ENCODE results near the gene SPAAR.
"Not testable (repeated sequence)": the region's sequence is repeated elsewhere in the genome, so short reads cannot be mapped to it uniquely, and the experiment has no call there.

The SPAAR gene

DNA sequence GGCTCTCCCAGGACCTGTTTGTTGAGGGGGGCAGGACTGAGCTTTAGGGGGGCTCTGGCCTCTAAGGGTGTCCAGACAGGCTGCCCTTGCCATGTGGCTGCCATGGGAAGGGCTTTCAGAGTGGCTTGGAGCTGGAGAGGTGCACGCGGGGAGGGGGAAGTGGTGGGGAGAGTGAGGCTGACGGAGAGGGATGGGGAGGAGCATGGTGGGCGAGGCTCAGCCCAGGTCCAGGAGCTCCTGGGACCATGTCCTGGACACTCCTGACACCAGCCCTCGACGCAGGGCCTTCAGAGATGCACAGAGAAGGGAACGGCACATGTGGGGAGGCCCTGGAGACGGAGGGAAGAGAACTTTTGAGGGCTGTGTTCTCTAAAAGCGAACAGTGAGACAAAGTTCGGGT, 2.4 kb downstream of the SPAAR start:
- no peak for DNase-seq
- H3K27me3 ChIP-seq, result no peaks in the 10 kb centered on the region
- no peak overlapping the region for H3K4me3 ChIP-seq (ENCODE audit: low read depth, low read length)
- TF ChIP-seq, protein P1, sequence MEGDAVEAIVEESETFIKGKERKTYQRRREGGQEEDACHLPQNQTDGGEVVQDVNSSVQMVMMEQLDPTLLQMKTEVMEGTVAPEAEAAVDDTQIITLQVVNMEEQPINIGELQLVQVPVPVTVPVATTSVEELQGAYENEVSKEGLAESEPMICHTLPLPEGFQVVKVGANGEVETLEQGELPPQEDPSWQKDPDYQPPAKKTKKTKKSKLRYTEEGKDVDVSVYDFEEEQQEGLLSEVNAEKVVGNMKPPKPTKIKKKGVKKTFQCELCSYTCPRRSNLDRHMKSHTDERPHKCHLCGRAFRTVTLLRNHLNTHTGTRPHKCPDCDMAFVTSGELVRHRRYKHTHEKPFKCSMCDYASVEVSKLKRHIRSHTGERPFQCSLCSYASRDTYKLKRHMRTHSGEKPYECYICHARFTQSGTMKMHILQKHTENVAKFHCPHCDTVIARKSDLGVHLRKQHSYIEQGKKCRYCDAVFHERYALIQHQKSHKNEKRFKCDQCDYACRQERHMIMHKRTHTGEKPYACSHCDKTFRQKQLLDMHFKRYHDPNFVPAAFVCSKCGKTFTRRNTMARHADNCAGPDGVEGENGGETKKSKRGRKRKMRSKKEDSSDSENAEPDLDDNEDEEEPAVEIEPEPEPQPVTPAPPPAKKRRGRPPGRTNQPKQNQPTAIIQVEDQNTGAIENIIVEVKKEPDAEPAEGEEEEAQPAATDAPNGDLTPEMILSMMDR (IDR thresholded peaks at IDR 0.05; ENCODE audit: low read depth, low read length), result no peak
- H3K36me3 ChIP-seq, result no peaks in the 10 kb centered on the region
- H3K4me1 ChIP-seq, result peaks cover 25% of the 10 kb centered on the region
- no peaks in the 10 kb centered on the region for H3K9me3 ChIP-seq

DNA sequence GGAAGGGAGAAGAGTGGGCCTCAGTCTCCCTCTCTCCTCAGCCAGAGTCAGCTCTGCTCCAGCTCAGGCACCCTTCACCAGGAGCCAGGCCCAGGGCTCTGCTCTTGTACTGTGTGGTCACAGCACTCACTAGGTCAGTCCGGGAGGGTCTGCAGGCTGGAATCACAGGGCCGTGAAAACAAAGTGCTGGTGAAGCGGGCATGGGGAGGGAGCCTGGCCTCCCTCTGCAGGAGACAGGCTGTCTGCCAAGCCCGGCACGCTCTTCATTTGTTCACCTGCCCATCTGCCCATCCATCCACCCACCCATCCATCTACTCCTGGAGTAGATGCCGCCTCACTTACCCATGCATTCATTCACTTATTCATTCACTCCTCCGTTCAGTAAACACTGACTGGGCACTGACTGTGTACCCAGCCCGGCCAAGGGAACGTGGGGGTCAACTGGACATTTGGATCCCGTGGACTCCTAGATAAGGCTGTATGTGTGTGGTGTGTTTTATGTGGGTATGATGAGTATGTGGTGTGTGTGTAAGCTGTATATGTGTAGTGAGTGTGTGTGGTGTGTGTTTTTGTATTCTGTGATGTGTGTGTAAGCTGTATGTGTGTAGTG, 3.6 kb downstream of the SPAAR start:
- Histone ChIP-seq H3K4me3 (ENCODE audit: low read depth, low read length) (no peak overlapping the region), H3K9me3 (no peaks in the 10 kb centered on the region), H3K4me1 (peaks cover 15% of the 10 kb centered on the region), H3K27me3 (no peaks in the 10 kb centered on the region), H3K36me3 (no peaks in the 10 kb centered on the region)
- DNase-seq, result peak; percentile 16
- TF ChIP-seq, protein P1 (IDR thresholded peaks at IDR 0.05; ENCODE audit: low read depth, low read length), result no peak

DNA sequence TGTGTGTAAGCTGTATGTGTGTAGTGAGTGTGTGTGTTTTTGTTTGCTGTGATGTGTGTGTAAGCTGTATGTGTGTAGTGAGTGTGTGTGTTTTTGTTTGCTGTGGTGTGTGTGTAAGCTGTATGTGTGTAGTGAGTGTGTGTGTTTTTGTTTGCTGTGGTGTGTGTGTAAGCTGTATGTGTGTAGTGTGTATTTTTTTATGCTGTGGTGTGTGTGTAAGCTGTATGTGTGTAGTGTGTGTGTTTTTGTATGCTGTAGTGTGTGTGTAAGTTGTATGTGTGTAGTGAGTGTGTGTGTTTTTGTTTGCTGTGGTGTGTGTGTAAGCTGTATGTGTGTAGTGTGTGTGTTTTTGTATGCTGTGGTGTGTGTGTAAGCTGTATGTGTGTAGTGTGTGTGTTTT, 4.1 kb downstream of the SPAAR start:
- not testable (repeated sequence) for H3K4me1 ChIP-seq; H3K36me3 ChIP-seq; H3K4me3 ChIP-seq (ENCODE audit: low read depth, low read length); H3K27me3 ChIP-seq; H3K9me3 ChIP-seq; DNase-seq

DNA sequence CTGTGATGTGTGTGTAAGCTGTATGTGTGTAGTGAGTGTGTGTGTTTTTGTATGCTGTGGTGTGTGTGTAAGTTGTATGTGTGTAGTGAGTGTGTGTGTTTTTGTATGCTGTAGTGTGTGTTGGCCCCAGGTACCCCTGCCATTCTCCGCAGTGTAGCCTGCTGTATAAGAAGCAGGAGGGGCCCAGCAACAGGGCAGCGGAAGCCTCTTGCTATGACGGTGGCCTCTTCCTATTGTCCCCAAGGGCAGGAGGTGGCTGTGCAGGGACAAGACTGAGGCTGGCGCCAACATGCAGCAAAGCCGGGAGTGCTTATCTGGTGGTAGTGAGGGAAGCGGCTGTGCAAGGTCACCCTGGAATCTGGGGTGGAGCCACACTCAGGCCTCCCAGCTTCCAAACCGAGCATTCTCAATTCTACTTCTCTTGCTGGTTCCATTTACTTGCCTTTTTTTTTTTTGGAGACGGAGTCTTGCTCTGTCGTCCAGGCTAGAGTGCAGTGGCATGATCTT, 5.1 kb downstream of the SPAAR start:
- H3K4me1 ChIP-seq, result 0 out of 2 replicates have a peak, but pooled peaks cover 2% of the 10 kb centered on the region
- peak; percentile 76 for DNase-seq

DNA sequence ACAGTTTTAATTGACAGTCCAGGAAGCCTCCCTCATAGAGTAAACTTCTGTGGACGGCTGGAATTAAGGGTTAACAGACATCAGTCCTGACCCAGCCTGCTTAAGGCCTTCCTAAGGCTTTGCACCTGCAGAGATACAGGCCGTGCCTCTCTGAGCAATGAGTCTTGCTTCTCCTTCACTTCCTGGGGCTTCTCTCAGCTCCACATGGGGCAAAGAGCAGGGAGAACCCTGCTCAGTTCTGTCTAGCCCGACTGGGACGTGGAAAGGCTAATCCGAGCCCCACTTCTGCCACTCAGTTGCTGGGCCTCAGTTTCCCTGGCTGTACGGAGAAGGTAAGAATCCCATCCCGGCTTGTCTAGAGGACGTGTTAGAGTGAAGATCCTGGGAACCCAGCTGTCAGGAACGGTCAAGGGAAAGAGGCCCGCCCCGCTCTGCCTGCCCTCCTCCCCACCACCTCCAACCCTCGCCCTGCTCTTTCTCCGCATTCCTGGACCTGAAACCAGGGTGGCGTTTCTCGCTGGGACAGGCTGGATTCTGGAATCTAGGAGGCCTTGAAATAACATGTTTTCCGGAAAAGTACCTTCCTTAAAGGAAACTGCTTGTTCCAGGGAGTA, 6.5 kb downstream of the SPAAR start:
- TF ChIP-seq, protein P1 (IDR thresholded peaks at IDR 0.05; ENCODE audit: low read depth, low read length), result no peak
- Histone ChIP-seq H3K4me3 (ENCODE audit: low read depth, low read length) (no peak overlapping the region), H3K36me3 (no peaks in the 10 kb centered on the region), H3K4me1 (0 out of 2 replicates have a peak, but pooled peaks cover 2% of the 10 kb centered on the region), H3K9me3 (no peaks in the 10 kb centered on the region), H3K27me3 (no peaks in the 10 kb centered on the region)
- no peak for DNase-seq

More for the DNA sequence above, 5.1 kb downstream of the SPAAR start:
- Histone ChIP-seq H3K9me3 (no peaks in the 10 kb centered on the region), H3K27me3 (no peaks in the 10 kb centered on the region), H3K4me3 (ENCODE audit: low read depth, low read length) (no peak overlapping the region), H3K36me3 (no peaks in the 10 kb centered on the region)
- TF ChIP-seq, protein P1 (IDR thresholded peaks at IDR 0.05; ENCODE audit: low read depth, low read length), result no peak

DNA sequence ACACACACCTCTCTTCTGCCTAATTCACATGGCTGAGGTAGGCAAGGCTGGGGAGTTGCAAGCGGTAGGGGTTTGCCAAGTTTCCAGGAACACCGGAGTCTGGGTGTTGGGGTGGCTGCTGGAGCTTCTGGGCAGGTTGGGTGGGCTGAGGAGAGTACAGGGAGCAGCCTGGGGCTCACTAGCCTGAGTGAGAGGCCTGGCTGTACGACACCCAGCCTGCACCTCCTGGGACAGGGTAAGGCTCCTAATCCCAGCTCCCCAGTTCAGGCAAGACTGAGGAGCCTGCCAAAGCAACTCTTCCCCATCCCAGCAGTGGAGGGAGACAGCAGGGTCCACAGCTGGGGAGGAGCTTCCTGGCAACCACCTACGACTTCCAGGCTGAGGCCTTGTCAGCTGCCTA, 8.0 kb downstream of the SPAAR start:
- Histone ChIP-seq H3K36me3 (no peaks in the 10 kb centered on the region), H3K27me3 (no peaks in the 10 kb centered on the region), H3K4me3 (ENCODE audit: low read depth, low read length) (no peak overlapping the region), H3K4me1 (0 out of 2 replicates have a peak, but pooled peaks cover 2% of the 10 kb centered on the region), H3K9me3 (no peaks in the 10 kb centered on the region)
- DNase-seq, result no peak
- TF ChIP-seq, protein P1 (IDR thresholded peaks at IDR 0.05; ENCODE audit: low read depth, low read length), result no peak

Data from BE2C (cell line).